ENCODE measurements around the gene CMC1.
A peak's percentile ranks its signal among the peaks of the same experiment; 100 is the strongest.

The CMC1 gene

DNA sequence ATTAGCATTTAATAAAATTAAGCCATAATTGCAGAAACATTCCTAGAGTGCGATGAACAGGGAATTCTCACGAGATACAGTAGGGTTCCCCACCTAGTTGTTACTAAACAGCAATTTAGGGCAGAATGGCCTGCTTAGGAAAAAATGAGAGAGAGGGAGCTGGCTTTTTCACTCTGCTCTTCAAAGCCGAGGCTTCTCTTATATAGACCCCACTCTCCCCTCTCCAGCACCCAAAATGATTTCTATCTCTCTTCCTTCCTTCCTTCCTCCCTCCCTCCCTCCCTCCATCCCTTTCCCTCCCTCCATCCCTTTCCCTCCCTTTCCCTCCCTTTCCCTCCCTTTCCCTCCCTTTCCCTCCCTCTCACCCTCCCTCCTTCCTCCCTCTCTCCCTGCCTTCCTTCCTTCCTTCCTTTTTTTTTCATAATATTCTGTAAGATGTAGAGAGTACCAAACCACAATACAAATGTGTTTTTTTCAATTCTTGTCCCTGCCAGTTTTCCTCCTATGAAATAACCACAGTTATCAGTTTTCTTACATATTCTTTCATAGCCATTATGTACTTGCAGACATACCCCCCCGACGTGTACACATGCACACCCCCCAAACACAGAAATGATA lies 59.0 kb downstream of the CMC1 start:
- no peak for DNase-seq (ENCODE audit: low spot score)

GRCh38 chr3:28301688-28302087 lies 60.3 kb downstream of the CMC1 start:
- DNase-seq (ENCODE audit: low spot score): no peak

- no peak for DNase-seq (ENCODE audit: low spot score)
Measured at GRCh38 chr3:28308196-28308595, 66.8 kb downstream of the CMC1 start.

- no peak for DNase-seq (ENCODE audit: low spot score)
Measured at GRCh38 chr3:28315711-28316110, 74.3 kb downstream of the CMC1 start.

GRCh38 chr3:28316226-28316625 lies 74.8 kb downstream of the CMC1 start:
- DNase-seq (ENCODE audit: low spot score): no peak

GRCh38 chr3:28317438-28318022 lies 76.1 kb downstream of the CMC1 start:
- peak; percentile 65 for DNase-seq (ENCODE audit: low spot score)

- DNase-seq (ENCODE audit: low spot score): no peak
Measured at GRCh38 chr3:28320981-28321380, 79.6 kb downstream of the CMC1 start.

DNA sequence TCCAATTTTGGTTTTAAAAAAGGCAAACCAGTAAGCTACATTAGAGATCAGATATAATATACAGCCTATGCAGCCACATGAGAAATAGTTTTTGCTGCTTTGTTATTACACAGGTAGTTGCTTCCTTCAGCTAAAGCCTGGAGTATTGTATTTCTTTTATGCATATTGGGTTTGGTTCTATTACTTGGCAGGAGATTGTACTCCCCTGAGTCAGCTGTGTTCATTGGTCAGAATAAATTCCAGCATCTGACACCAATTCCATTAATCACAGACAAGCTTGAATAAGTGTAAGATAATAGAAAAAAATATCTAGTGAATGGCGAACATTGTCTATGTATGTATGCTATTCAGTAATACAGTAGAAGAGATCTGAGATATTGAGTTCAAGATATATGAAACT lies 81.0 kb downstream of the CMC1 start:
- no peak for DNase-seq (ENCODE audit: low spot score)

GRCh38 chr3:28326458-28326926 lies 85.1 kb downstream of the CMC1 start:
- no peak for DNase-seq (ENCODE audit: low spot score)

GRCh38 chr3:28328188-28329151 lies 87.1 kb downstream of the CMC1 start:
- DNase-seq (ENCODE audit: low spot score): no peak

- DNase-seq (ENCODE audit: low spot score): no peak
Measured at GRCh38 chr3:28334552-28334951, 93.1 kb downstream of the CMC1 start.

- DNase-seq (ENCODE audit: low spot score): no peak
Measured at GRCh38 chr3:28335246-28335645, 93.8 kb downstream of the CMC1 start.

DNA sequence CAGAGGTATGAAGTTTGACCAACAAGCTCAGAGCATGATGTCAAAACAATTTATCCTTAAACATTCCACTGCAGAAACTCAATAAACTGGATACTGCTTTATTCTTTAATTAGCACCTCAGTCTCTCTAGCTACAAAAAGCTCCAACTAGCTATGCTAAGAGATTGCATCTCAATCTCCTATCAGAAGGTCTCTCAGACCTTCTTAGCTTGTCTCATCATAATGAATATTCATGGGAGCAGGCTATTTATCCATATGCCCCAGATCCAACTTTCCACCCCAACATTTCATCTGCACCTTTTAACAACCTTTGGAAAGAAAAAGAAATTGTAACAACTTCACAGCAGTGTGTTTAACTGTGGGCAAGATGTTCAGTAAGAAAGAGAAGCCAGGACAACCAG lies 95.8 kb downstream of the CMC1 start:
- no peak for DNase-seq (ENCODE audit: low spot score)

- no peak for DNase-seq (ENCODE audit: low spot score)
Measured at GRCh38 chr3:28343144-28343543, 101.7 kb downstream of the CMC1 start.

DNA sequence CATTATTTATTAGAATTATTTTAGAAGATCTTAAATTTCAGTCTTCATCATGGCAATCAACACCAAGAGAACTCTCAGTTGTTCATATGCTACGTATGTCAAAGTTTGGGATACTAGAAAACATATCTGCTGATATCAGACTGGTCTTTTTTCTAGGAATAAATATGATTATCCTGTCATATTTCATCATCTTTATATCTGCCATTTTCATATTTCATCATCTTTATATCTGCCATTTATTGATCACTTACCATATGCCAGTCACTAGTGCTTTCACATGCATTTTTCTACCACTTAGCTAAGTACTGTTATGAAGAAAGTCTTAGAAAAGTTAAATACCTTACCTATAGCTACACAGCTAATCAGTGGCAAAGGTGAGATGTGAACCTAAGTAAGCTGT lies 104.3 kb downstream of the CMC1 start:
- DNase-seq (ENCODE audit: low spot score): no peak

DNA sequence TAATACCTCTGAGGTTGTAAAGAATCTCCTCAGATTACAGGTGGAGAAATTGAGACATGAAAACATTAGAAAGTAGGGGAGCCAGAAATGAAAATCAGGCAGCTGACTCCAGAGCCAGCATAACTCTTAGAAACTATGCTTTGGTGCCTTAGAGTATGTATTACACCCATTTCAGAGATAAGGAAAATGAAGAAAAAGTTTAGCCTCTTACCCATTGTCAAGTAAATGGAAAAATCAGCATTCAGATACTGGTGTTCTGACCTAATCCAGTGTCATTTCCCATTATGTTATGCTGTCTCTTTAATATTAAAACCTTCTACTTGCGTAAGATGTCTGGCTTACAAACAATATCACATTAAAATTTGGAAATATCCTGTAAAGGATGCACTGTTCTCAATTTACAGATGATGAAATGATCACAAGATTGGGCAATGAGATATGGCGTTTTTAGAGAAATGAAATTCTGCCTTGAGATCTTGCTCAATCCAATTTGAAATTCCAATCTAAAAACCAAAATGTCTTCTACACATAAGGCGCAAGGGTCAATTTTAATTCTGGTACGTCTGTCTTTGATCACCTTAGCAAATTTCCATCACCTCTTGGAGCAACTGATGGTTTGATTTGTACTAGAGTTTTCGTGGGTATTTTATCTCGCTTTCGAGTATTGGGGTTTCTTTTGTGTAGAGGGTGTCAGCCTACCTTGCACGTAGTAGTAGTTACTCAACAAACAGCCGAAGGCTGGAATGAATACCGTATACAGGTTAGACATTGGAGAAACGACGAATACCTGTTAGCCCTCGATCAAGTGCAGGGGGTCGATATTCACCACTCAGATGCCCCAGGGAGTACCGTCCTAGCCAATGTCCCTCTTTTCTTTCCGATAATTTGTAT lies 106.2 kb downstream of the CMC1 start:
- DNase-seq (ENCODE audit: low spot score): no peak

- DNase-seq (ENCODE audit: low spot score): no peak
Measured at GRCh38 chr3:28348265-28348628, 106.8 kb downstream of the CMC1 start.

DNA sequence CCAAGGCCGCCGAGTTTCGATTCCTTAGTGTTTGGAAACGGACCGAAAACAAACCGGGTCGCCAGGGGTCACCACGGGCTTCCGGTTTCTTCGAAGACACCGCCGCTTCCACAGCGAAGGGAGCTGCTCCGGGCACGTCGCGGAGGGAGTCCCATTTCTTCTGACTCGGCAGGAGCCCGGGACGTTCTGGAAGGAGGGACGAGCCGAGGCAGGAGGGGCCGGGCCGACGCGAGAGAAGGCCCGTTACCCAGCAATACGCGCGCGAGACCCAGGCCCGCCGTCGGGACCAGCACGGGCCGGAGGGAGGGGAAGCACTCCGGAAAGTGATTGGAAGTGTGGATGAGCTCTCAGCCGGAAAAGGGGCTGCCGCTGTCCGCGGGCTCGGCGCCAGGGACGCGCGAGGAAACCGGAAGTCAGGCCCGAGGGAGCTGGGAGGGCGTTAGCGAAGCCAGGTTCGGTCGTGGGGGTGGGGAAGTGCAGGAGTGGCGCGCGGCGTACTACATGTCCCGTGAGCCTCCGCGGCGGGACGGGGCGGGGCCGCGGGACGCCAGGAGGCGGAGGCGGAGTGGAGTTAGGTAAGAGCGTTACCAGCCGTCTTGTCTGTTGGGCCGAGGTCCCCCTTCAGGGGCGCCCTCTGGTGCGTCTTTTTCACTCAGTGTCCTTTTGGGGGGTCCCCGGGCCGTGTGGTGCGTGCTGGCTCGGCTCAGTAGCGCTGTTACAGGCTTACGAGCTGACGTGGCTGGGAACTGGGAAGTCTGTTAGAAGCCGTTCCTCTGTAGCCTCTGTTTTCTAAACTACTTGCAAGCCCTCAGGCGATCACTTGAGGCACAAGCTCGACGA lies 107.4 kb downstream of the CMC1 start, which contains the start of the genes AZI2 and ZCWPW2:
AZI2 (minus strand) TSS at position 196 of the 840 bp plus-strand sequence. CDS start 8,207 bp downstream, outside the sequence.
ZCWPW2 (plus strand) TSS at position 93 of the 840 bp plus-strand sequence. CDS start 64,348 bp downstream, outside the sequence.
- DNase-seq (ENCODE audit: low spot score): peak; percentile 93

GRCh38 chr3:28349469-28350000 lies 108.1 kb downstream of the CMC1 start:
- DNase-seq (ENCODE audit: low spot score): no peak
